ENCODE measurements around the gene SYNCRIP. TPM values are rescaled to one million over a fixed set of nuclear protein-coding genes. Genes with fewer than 3 reads are reported as not detected.

The SYNCRIP gene
- total and polyA plus RNA-seq, 2 donors (not counting 1 experiment from before 2014, with no cell fraction given): 7.9 to 88.5 TPM

- DNase-seq (no peak), ATAC-seq (ENCODE audit: low read depth) (no peak)
- Histone ChIP-seq H3K9me3 (ENCODE audit: control extremely low read depth in 1 of 3, control insufficient read depth in 2 of 3, insufficient read depth in 1 of 3, low read length in 2 of 3) (no peaks in the 10 kb centered on the region), H3K27ac (ENCODE audit: low read length in 2 of 2) (no peak overlapping the region), H2AFZ (ENCODE audit: insufficient read depth, low read depth, low read length, poor library complexity, severe bottlenecking) (no peak overlapping the region), H4K20me1 (ENCODE audit: control insufficient read depth, insufficient read depth, low read length, poor library complexity, severe bottlenecking) (peaks cover 27% of the 10 kb centered on the region), H3K4me2 (replicated peaks; ENCODE audit: low read depth, low read length, poor library complexity, severe bottlenecking) (no peak overlapping the region), H3K4me3 (ENCODE audit: control extremely low read depth in 1 of 5, extremely low read depth in 1 of 5, insufficient read depth in 1 of 5, low read depth in 2 of 5, low read length in 4 of 5) (no peak overlapping the region), H3K9ac (ENCODE audit: low read length) (no peak overlapping the region), H3K36me3 (replicated peaks in 1 of 2; ENCODE audit: control extremely low read depth in 1 of 2, control insufficient read depth in 1 of 2, extremely low read depth in 1 of 2, insufficient read depth in 2 of 2, low read length in 1 of 2) (peaks cover 38 to 88% of the 10 kb centered on the region in 2 experiments), H3K4me1 (ENCODE audit: control insufficient read depth in 2 of 2, insufficient read depth in 2 of 2, low read length in 2 of 2) (no peaks in the 10 kb centered on the region), H3K27me3 (replicated peaks in 1 of 4; ENCODE audit: control extremely low read depth in 1 of 4, control insufficient read depth in 3 of 4, insufficient read depth in 4 of 4, low read length in 3 of 4) (no peaks in the 10 kb centered on the region), H3K79me2 (ENCODE audit: control insufficient read depth, insufficient read depth, low read length) (peaks cover 7% of the 10 kb centered on the region)
- no peaks in the 10 kb centered on the region for H3K4me1 Mint-ChIP-seq
- no peak overlapping the region for H3K27ac Mint-ChIP-seq
- H3K4me3 Mint-ChIP-seq: no peak overlapping the region
- TF ChIP-seq EZH2 (IDR thresholded peaks at IDR 0.05; ENCODE audit: borderline replicate concordance, insufficient read depth, low read depth, low read length, poor library complexity, severe bottlenecking): no peak
- TF ChIP-seq, protein P1, sequence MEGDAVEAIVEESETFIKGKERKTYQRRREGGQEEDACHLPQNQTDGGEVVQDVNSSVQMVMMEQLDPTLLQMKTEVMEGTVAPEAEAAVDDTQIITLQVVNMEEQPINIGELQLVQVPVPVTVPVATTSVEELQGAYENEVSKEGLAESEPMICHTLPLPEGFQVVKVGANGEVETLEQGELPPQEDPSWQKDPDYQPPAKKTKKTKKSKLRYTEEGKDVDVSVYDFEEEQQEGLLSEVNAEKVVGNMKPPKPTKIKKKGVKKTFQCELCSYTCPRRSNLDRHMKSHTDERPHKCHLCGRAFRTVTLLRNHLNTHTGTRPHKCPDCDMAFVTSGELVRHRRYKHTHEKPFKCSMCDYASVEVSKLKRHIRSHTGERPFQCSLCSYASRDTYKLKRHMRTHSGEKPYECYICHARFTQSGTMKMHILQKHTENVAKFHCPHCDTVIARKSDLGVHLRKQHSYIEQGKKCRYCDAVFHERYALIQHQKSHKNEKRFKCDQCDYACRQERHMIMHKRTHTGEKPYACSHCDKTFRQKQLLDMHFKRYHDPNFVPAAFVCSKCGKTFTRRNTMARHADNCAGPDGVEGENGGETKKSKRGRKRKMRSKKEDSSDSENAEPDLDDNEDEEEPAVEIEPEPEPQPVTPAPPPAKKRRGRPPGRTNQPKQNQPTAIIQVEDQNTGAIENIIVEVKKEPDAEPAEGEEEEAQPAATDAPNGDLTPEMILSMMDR (IDR thresholded peaks at IDR 0.05): no peak
- ChIA-PET CTCF (no interaction called here), POLR2A (no interaction called here)
- H3K27me3 Mint-ChIP-seq: no peaks in the 10 kb centered on the region
- 97% methylated on average over 17 of the region's 17 CpGs for WGBS (ENCODE audit: insufficient coverage)
- no peaks in the 10 kb centered on the region for H3K9me3 Mint-ChIP-seq (ENCODE audit: insufficient read depth)
- intact Hi-C loops (cut with micrococcal nuclease): no loop called here
Measured at GRCh38 chr6:85614780-85615179, 27.9 kb downstream of the SYNCRIP start.

DNA sequence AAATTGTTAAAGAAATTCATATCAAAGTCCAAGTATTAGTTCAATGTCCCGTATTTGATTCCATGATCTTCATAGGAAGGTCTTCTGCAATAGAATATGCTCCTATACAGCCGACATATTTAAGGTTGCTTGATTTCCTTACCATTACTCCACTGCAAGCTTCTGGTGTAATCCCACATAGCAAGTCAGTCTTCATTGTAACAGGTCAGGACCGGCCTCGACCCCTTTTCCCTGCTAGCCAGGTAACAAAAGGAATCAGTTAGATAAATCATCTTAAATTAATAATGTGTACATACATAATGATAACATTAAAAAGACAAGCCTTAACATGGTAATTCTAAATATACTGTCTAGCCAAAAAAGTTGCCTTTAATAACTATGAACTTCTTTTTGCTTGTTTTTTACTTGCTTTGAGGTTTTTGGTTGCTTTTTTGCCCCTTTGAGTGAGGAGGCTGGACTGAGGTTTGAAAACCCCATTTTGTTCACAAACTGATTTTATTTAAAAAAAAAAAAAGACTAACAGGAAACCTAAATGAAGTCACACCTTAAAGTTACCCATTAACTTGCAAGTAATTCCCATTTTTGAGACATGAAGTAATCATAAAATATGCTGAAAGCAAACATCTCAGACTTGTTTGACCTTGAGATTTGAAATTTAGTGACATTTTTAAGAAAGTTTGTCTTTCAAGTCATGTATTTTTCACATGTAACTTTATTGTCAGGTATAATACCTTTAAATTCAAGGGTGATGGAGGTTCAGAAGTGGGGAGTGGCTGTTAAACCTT is 29.8 kb downstream of the SYNCRIP start:
- no peaks in the 10 kb centered on the region for H3K9me3 ChIP-seq (ENCODE audit: control extremely low read depth in 1 of 3, control insufficient read depth in 2 of 3, insufficient read depth in 1 of 3, low read length in 2 of 3)
- peaks cover 29 to 72% of the 10 kb centered on the region in 2 experiments for H3K36me3 ChIP-seq (replicated peaks in 1 of 2; ENCODE audit: control extremely low read depth in 1 of 2, control insufficient read depth in 1 of 2, extremely low read depth in 1 of 2, insufficient read depth in 2 of 2, low read length in 1 of 2)
- ATAC-seq (ENCODE audit: low read depth) (no peak), DNase-seq (no peak)
- Mint-ChIP-seq H3K4me3 (no peak overlapping the region), H3K4me1 (no peaks in the 10 kb centered on the region), H3K27ac (no peak overlapping the region), H3K27me3 (no peaks in the 10 kb centered on the region), H3K9me3 (ENCODE audit: insufficient read depth) (no peaks in the 10 kb centered on the region)
- ChIA-PET POLR2A (no interaction called here), CTCF (no interaction called here)
- H3K27ac ChIP-seq (ENCODE audit: low read length in 2 of 2): no peak overlapping the region
- H3K79me2 ChIP-seq (ENCODE audit: control insufficient read depth, insufficient read depth, low read length): peaks cover 7% of the 10 kb centered on the region
- no peak overlapping the region for H3K4me2 ChIP-seq (replicated peaks; ENCODE audit: low read depth, low read length, poor library complexity, severe bottlenecking)
- no peak overlapping the region for H3K4me3 ChIP-seq (ENCODE audit: control extremely low read depth in 1 of 5, extremely low read depth in 1 of 5, insufficient read depth in 1 of 5, low read depth in 2 of 5, low read length in 4 of 5)
- TF ChIP-seq, protein P1 (IDR thresholded peaks at IDR 0.05): no peak
- no peak for TF ChIP-seq EZH2 (IDR thresholded peaks at IDR 0.05; ENCODE audit: borderline replicate concordance, insufficient read depth, low read depth, low read length, poor library complexity, severe bottlenecking)
- no peak overlapping the region for H3K9ac ChIP-seq (ENCODE audit: low read length)
- intact Hi-C loops (cut with micrococcal nuclease): no loop called here
- H2AFZ ChIP-seq (ENCODE audit: insufficient read depth, low read depth, low read length, poor library complexity, severe bottlenecking): no peak overlapping the region
- H4K20me1 ChIP-seq (ENCODE audit: control insufficient read depth, insufficient read depth, low read length, poor library complexity, severe bottlenecking): peaks cover 21% of the 10 kb centered on the region
- WGBS (ENCODE audit: insufficient coverage): 100% methylated on average over 2 of the region's 4 CpGs
- H3K27me3 ChIP-seq (replicated peaks in 1 of 4; ENCODE audit: control extremely low read depth in 1 of 4, control insufficient read depth in 3 of 4, insufficient read depth in 4 of 4, low read length in 3 of 4): no peaks in the 10 kb centered on the region
- no peaks in the 10 kb centered on the region for H3K4me1 ChIP-seq (ENCODE audit: control insufficient read depth in 2 of 2, insufficient read depth in 2 of 2, low read length in 2 of 2)

Data from B cell (primary cell).